ENCODE data around the gene C2CD2L.

C2CD2L gene

DNA sequence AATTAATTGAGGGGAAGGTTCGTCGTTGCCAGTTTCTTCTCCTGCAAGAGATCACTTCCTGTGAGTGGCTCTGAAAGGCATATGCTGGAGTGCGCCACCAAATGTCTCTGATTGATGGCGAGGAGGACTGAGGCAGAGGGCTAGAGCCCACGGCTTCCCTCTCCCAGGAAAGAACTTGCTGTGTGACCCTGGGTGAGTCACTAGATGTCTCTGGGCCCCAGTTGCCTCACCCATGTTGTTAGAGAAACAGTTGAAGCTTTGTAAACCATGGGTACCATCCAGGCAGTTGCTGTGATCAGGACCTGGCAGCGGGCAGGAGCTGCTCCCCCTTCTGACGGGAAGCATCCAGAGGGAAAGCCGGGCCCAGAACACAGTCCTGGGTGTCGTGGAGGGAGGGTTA is 44.9 kb downstream of the C2CD2L start:
- ChIA-PET CTCF (interaction anchor here (1.3 to 8.9 kb wide), 8 partner anchors 7 to 170 kb away, joined by 3 to 53 read pairs (median 6); partner anchors contain the start of gene NLRX1), POLR2A (no interaction called here)
- TF ChIP-seq, protein P1, sequence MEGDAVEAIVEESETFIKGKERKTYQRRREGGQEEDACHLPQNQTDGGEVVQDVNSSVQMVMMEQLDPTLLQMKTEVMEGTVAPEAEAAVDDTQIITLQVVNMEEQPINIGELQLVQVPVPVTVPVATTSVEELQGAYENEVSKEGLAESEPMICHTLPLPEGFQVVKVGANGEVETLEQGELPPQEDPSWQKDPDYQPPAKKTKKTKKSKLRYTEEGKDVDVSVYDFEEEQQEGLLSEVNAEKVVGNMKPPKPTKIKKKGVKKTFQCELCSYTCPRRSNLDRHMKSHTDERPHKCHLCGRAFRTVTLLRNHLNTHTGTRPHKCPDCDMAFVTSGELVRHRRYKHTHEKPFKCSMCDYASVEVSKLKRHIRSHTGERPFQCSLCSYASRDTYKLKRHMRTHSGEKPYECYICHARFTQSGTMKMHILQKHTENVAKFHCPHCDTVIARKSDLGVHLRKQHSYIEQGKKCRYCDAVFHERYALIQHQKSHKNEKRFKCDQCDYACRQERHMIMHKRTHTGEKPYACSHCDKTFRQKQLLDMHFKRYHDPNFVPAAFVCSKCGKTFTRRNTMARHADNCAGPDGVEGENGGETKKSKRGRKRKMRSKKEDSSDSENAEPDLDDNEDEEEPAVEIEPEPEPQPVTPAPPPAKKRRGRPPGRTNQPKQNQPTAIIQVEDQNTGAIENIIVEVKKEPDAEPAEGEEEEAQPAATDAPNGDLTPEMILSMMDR (IDR thresholded peaks at IDR 0.05; ENCODE audit: control extremely low read depth, extremely low read depth, low read depth, missing control alignments), result no peak
- DNase-seq (ENCODE audit: extremely low spot score), result no peak

DNA sequence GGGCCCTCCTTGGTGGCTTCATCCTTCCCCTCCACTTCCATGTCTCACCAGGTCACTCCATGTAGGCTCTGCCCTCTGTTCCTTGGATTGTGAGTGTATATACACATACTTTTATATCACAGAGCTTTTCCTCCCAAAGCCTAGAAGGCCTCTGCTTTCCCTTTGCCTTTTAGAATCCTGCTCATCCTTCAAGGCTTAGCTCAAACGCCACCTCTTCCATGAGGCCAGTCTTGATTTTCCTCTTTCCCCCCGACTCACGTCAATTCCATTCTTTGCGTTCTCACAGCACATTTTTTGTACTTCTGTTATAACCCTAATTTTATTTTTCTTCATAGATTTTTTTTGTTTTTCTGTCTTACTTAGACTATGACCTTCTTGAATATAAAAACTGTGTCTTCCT is 45.5 kb downstream of the C2CD2L start:
- ChIA-PET POLR2A (no interaction called here), CTCF (interaction anchor here (1.3 to 8.9 kb wide), 6 partner anchors 8 to 170 kb away, joined by 3 to 53 read pairs (median 26); partner anchors contain the start of gene NLRX1)
- TF ChIP-seq, protein P1 (IDR thresholded peaks at IDR 0.05; ENCODE audit: control extremely low read depth, extremely low read depth, low read depth, missing control alignments), result no peak

DNA sequence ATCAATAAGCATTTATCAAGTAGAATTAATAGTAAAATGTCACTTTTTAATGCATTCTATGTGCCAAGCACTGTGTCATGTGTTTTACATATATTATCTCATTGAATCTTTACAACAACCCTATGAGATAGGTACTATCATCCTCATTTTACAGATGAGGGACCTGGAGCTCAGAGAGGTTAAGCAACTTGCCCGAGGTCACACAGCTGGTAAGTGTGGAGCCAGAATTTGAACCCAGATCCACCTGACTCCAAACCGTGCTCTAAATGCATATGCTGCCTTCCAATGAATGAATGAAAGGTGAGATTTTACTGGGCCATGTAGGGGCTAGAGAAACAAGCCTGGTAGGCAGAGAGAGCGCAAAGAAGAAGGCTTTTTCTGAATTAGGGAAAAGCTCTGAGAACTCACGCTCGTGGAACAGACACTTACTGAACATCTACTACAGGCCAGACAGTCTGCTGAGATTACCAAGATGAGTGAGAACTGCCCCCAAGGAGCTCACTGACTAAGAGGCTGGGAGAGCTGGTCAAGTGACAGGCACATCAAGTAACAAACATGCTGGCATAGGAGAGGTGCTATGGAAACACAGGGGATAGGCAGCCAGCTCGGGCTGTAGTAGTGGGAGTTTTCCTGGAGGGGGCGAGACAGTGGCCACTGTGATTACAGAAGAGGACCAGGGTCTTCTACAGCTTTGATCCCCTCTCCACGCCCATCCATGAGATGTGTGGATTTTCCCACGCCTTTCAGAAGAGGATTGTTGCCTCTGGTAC is 46.1 kb downstream of the C2CD2L start:
- DNase-seq (ENCODE audit: extremely low spot score), result no peak
- TF ChIP-seq, protein P1 (IDR thresholded peaks at IDR 0.05; ENCODE audit: control extremely low read depth, extremely low read depth, low read depth, missing control alignments), result no peak
- ChIA-PET CTCF (interaction anchor here (1.3 to 8.9 kb wide), 7 partner anchors 9 to 185 kb away, joined by 3 to 53 read pairs (median 7); partner anchors contain the start of gene NLRX1), POLR2A (no interaction called here)

More for the DNA sequence above, 45.5 kb downstream of the C2CD2L start:
- DNase-seq (ENCODE audit: extremely low spot score), result no peak

DNA sequence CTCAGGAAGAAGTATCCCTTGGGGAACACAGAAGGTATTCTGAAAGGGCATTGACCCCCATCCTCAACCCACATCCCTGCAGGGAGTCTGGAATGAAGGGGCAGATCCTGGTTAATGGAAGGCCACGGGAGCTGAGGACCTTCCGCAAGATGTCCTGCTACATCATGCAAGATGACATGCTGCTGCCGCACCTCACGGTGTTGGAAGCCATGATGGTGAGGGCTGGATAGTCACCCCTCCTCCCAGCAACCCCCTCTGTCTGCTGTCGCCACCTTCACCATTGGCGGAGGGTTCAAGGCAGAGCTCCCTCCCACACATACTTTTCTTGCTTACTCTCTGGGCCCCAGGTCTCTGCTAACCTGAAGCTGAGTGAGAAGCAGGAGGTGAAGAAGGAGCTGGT is 47.0 kb downstream of the C2CD2L start:
- ChIA-PET CTCF (interaction anchor here (2.0 to 8.9 kb wide), 4 partner anchors 10 to 184 kb away, joined by 6 to 53 read pairs (median 46); partner anchors contain the start of gene NLRX1), POLR2A (interaction anchor here (0.6 kb wide), 1 partner anchor 17 kb away, joined by 3 read pairs; no protein-coding TSS in a partner anchor)
- TF ChIP-seq, protein P1 (IDR thresholded peaks at IDR 0.05; ENCODE audit: control extremely low read depth, extremely low read depth, low read depth, missing control alignments), result no peak

DNA sequence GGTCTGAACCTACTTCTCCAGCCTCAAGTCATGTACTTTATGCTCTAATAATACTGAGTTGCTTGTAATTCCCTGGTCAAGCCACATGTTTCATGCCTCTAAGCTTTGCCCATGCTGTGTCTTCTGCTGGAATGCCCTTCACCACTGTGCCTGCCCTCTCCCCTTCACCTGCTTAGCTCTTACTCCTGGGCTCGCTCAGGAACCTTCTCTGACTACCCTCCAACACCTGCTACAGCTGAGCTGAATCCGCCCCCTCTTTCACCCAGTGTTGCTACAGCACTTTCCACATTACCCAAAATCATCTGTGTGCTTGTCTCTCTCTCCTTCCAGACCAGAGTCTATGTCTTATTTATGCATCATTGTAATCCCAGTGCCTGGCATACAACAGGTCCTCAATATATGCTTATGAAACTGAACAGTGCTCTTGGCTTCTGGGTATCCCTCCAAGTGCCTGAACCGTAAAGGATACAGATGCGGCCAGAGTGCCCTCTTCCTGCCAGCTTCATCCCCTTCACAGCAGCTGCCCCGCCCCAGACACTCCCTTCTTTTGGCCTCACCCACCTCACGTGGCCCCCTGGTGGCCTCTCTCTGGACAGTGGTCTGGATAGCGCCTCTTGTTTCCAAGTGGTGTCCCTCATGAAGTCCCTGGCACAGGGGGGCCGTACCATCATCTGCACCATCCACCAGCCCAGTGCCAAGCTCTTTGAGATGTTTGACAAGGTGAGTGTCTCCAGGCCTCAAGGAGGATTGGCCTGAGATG is 48.8 kb downstream of the C2CD2L start:
- ChIA-PET CTCF (interaction anchor here (0.7 to 8.9 kb wide), 5 partner anchors 10 to 182 kb away, joined by 3 to 53 read pairs (median 45); partner anchors contain the start of gene NLRX1), POLR2A (no interaction called here)
- no peak for DNase-seq (ENCODE audit: extremely low spot score)

More for the DNA sequence above, 47.0 kb downstream of the C2CD2L start:
- no peak for DNase-seq (ENCODE audit: extremely low spot score)

More for the DNA sequence above, 48.8 kb downstream of the C2CD2L start:
- TF ChIP-seq, protein P1 (IDR thresholded peaks at IDR 0.05; ENCODE audit: control extremely low read depth, extremely low read depth, low read depth, missing control alignments), result no peak
